GM18508 (cell line): Measurements from ENCODE around the gene AOPEP.

Source experiments
- ATAC-seq: cut with Tn5 transposase; IDR thresholded peaks from one replicate; pipeline ENCODE4 v1.9.1; 2021; ENCODE audit warnings: moderate number of reproducible peaks; ENCODE audit not compliant: insufficient read depth, unreplicated experiment

The AOPEP gene

DNA sequence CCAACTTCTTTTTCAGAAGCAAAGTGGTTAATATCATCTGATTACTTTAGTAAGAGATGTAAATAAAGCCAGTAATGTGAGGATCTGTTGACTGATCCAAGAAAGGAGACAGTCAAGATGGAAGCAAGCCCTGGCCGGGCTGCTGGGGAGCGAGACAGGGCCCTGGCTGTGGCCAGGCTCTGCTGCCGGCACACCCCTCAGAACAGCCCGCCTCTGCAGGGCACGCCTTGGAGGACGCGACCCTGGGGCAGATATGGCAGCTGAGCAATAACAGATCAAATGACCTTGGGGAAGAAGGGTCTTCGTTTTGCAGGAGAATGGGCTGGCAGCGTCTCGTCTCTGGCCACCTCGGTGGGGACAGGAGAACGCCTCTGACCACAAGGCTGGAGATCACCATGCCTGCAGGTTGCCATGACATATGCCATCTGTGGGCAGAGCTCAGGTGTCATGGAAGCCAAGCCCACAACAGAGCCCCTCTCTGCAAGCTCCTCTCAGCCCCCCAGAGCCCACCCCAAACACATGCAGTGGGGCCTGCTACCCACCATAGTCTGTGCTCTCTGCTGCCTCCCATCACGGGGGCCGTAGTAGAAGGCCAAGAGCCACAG, 384.5 kb downstream of the AOPEP start:
- no peak for ATAC-seq

DNA sequence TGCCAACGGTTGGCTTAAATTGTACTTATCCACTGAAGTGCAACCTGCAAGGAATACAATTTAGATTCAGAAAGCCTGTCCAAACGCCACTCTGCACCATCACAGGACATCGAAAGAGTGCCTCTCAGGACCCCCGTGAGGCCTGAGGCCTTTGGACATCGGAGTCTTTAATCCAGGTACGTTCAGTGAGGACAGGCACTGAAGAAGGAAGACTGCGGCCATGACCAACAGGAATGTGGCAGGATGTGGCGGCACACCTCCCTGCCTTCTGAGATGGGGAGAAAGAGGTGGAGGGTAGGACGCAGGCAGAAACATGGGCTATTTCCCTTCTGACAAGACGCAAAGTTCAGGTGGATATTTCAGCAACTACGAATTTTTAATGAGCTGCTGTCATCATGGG, 385.2 kb downstream of the AOPEP start:
- no peak for ATAC-seq

DNA sequence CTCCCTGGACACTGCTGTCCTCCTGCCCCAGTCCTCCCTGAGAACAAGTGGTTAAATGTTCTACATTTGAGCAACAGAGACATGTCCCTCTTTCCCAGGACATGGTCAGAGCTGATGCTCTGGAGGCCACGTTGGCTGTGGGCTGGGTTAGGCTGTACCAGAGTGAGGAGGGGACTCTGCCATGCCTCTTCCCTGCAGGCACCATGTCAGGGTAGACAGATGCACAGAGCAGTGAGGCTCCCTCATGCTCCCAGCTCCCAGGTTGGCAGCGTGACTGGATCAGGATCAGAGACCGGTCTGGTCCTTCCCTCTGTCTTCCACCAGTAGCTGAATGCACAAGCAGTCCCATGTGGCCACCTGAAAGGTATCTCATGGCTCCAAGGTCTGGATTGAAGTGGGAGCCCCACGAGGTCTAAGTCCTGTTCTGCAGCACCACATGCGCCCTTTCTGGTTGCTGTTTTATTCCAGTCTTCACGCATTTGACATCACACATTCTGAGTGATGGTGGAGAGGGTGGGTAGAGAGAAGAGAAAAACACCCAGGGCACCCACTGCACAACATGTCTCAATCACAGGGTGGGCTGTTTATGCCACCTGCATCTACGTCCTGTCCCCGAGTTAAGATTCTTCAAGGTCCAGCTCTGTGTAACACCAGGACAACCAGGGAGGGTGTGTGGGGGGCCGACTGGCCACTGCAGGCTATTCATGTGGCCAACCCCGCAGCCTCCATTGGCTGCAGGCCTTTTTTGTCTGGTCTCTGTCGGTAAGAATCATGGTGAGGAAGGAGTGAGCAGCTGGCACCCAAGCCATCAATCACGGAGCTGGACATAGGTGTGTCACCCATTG, 386.2 kb downstream of the AOPEP start:
- no peak for ATAC-seq

DNA sequence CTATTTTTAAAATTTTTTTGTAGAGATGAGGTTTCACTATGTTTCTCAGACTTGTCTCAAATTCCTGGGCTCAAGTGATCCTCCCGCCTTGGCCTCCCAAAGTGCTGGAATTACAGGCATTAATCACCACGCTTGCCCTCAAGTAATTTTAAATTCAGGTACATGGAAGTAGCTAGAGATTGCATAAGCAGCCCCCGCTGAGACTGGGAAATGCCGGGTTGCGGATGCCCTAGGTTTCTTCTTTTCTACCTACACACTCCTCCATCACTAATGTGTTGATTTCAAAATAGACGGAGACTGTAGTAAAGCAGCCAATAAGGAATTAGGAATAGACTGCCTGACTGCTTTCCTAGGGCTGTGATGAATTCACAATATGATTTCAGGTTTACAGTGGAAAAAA, 388.6 kb downstream of the AOPEP start:
- ATAC-seq, result no peak

DNA sequence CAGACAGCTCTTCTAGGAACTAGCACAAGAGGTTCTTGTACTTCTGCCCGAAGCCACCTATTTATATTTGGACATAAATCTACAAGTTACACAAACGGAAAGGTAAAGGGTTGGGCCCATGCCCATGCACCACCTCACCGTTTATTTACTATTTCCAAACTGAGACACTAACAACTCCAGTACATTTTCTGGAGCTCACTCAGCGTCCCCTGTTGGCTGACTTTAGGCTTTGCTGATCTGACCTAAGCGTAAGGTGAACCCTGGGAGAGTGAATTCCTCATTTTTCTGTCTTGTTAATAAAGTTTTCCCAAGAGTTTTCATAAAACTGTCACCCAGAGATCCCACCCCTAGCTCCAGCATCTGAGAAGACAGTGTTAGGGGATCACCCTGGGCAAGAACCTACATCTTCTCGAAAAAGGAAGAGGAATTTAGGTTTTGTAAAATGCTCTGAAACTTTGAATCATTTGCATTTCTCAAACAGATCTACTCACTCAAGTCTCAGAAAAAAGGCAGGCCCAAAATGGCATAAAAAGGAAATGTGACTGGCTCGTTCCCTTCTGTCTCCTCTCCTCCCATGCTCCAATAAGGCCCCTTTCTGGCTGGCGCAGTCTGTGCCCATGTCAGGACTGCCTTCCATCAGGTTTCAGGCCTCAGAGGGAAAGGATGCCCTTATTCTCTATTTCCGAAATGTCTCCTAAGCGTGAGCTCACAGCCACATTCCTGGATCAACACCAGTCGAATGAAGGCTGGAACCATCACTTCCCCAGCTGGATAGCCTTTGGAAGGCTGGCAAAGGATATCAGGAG, 389.7 kb downstream of the AOPEP start:
- ATAC-seq, result no peak

DNA sequence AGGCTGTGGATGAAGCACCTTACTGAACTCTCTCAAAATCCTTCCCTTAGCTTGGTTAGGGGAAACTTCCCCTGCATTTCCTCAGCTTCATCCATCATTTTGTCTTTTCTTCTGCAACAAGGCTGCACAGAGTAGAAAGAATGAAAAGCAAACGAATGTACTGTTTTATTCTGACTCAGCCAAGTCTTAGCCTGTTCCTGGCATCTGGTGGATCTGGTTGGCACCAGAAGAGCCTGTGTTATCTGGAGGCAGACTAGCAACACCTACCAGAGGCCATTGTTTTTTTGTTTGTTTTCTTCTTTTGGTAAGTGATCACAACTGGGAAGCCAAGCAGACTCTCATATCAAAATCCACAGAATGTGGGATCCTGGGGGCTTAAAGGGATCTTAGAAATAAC, 390.3 kb downstream of the AOPEP start:
- ATAC-seq, result no peak

DNA sequence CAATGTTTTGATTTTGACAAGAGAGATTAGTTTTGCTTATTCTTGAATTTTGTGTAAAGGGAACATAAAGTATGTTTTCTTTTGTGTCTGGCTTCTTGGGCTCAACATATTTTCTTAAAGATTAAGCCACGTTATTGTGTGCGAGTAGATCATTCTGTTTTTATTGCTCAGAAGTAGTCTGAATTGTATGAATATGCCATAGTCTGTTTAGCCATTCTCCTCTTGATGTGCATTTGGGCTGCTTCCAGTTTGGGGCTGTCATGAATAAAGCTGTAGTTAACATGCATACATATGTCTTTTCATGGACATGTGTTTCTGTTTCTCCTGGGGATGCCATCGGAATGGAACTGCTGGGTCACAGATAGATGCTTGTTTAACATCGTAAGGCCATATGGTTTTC, 392.1 kb downstream of the AOPEP start:
- no peak for ATAC-seq

DNA sequence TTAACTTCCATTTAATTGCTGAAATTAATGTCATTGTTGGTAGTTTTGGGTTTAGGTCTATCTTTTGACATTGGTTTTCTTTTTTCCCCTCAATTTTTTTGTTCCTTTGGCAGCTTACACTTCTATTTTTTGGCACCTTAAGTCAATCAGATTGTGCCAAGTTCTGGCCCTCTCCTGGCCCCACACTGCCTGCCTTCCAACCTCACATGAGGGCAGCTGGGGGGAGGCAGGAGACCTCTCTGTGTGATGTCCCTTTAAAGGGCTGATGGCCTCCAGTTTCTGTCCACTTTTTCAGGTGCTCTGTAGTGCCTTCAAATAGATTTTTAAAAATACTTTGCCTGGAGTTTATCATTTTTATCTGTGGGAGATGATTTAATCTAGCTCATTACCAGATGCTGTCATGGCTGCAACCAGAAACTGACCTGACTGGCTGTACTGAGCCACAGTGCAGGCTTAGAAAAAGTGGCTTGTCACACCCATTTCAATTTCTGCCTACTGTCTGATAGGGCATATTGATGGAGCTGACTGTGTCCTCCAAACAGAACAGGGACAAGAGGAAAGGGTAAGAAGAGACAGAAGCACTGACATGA, 394.4 kb downstream of the AOPEP start:
- ATAC-seq, result no peak

DNA sequence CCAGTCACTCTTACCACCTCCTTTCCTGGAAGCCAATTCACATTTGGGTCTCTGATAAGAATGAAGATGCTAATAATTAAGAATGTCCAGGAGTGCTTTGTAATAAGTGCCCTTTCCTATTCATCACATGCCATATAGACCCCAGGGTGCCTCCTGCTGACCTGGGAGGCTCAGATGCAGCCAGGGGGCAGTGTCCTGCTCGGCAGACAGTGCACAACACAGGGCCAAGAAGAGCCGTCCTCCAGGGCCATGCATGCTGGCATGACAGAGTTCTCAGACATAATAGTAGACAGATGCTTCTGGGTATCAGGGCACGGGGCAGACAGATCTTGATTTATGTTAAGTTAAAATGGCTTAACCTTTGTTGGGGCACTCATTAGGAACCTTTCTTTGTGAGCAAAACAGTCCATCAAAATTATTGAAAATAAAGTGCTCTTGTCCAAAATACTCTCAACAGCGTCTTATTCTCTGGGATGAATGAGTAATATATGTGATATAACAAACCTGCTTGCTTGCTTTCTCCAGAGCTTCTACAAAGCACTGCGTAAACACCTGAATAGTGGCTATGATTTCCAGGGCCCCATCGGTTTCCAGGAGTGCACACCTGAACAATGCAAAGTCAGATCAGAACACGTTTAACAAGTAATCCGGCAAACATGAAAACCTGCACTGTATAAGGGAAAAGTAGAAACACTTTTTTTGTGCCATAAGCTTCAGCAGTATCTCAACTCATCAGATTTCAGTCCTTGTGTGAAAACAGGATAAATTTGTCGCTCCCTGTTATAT, 398.3 kb downstream of the AOPEP start:
- ATAC-seq, result no peak

DNA sequence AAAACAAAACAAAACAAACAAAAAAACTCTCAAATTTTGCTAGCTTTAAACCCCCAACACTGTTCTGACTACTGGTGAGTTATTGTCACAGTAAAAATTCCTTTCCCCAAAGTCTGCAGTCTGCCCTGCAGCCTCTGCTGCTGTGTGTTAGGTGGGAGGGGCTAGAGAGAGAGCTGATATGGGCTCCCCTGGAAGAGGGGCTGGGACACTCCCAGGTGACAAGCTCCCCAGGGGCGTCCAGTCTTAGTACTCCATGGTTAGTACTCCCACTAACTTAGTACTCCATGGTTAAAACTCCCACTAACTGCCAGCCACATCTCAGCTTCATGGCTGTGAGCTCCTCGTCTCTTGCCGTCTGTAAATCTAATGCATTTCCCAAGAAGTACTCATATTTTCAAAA, 399.2 kb downstream of the AOPEP start:
- ATAC-seq, result no peak

DNA sequence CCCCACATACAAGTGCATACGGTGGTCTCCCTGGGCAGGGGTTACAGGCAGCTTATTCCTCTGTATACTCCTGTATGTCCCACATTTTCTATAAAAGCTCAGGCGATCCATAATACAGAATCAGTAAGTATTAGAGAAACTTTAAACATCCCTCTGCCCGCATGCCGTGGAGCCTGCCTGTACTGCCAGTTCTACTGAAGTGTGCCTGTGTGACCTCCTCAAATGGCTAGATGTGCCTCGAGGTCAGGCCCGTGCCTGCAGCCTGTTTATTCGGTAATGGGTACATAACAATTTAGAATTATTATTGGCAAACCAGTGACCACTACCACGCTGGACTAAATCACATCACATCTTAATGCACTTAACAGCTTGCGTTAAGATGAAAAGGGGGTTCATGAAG, 400.2 kb downstream of the AOPEP start:
- ATAC-seq, result no peak

DNA sequence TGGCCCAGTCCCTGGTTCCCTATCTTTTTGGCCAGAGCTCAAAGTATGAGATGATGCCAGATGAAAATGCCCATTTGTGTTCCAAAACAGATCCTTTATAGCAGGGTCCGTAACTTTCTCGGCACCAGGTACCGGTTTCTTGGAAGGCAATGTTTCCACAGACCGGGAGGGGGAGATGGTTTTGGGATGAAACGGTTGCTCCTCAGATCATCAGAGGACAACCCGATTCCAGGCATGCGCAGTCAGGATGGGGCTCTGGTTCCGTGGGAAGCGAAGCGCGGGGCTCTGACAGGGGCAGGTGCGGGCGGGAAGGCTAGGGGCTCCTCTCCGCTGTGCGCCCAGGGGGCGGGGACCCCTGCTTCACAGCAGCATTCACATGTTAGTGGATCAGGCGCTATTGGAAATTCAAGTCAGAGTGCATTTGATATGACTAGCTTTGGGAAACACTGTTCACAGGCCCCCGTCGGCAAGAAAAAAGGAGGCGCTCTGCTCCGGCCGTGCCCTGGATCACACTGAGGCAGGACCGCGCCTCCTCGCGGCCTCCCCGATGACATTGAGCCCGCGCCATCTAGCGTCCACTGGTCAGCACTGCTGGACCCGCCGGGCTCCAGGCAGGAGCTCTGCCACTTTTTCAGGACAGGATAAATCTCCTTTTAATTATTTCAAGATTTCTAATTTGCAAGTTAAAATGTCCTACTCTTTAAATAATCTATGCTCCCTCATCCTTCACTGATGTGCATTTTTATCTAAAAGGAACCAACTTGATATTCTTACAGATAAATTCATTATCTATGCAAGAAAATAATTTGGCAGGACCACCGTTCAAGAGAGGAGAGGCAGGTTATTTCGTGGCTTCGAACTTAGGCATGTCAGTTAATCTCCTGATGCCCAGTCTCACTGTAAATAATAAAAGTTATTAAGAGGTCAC, 401.0 kb downstream of the AOPEP start:
- ATAC-seq, result no peak

DNA sequence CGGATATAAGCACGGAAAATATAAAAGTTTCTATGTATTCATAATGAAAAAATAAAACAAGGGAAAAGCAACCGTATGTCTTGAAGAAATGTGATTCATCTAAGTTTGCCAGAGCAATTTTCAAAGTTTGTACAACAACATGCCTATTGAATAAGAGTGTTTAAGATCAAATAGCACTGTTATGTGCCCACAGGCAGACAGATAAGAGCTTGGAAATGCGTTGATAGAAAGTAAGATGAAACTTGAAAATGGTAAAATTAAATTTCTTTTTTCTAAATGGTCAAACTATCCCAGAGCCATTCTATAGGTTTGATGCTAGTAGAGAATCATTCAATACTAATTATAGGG, 401.7 kb downstream of the AOPEP start:
- ATAC-seq, result no peak

DNA sequence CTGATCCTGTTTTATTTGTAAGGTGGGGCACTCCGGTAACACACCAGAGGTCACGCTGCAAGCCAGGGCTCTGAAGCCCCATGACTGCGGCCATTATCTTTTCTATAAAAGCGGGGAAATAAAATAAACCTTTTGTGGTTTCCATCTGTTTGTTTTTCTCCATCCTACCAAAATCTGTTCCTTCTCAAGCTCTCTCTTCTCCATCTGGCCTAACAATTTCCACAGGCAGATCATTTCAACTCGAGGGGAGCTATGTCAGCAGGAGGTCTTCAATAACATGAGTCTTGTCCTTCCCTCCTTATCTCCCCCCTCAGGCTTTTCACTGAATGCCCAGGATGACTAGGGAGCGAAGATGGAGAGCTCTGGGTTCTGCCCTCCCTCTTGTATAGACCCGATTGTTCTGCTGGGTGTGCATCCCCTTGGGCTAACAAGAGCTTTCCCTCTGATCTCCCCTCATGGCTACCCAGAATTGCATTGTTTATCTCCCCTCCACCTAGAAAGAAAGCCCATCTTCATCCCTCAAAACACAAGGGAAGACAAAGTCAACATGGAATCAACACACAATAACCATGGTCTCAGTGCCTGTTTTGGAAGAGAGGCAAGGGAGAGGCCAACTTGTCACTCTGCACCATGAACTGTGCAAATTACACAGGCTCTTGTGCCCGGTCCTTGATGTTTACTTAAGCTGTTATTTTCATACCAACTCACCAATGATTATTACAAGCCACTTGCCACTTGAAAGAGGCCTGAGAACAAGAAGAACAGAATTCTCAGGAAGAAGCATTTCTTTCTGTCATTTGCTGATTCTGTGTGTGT, 403.2 kb downstream of the AOPEP start:
- no peak for ATAC-seq

DNA sequence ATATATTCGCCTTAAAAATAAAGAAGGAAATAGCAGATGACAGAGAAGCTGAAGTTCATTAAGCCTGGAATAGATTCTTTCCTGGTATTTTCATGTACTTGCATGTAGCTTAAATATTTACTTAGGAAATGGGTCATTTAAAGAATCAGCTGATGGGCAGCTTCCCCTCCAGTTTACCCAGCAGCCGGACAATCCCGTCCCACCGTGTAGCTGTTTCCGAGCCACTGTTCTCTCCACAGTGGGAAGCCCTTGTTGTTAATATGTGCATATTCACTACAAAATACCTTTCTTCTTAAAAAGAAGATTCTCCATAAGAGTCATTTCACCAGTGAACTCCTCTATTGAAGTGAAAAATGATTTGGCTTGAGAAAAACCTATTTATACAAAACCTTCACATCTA, 404.0 kb downstream of the AOPEP start:
- no peak for ATAC-seq

DNA sequence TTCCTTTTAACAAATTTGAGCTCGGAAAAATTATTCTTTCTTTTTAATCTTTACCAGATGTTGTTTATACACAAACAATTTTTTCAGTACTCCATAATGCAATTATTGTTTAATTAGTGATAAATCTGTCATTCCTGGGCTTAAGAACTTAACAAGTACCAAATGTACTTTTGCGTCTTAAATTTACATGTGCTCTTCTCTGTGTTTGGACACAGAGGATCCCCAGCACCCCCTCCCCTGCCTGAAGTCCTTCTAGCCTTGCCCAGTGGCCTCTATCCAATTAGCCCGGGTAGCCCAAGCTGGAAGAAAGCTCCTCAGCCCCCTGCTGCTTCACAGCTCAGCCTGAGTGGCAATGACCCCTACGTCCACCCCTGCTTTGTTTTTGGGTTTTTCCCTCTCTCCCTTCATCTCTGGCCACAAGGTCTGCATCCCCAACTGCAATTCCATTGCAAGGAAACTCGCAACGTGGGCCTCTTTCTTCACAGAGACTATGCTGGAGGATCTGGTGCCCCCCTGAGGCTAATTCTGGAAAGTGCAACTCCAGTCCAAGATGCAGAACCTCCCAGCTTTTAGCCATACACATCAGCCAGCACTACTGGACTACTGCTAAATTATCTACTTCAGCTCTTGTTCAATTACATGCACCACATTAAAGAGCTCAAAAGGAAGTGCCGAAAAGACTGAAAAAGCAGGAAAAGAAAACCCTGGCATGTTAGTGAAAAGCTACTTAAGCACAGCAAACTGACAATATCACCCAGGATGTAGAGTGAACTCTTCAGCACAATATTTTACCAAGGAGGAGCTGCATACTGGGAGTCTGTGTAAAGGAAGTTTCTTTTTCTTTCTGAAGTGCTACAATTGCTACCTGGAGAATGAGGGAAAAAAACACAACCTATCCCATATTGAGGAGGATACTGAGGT, 404.8 kb downstream of the AOPEP start:
- ATAC-seq, result no peak
